Activated effector memory CD4-positive, alpha-beta T cell treated with anti-CD3 and anti-CD28 coated beads, Interleukin-2, amount 50 U/mL, for 16 hours (primary cell): Measurements from ENCODE around the gene DLG3.

Experiments used
- DNase-seq: peaks from one replicate; pipeline ENCODE4 v3.0.0-alpha.2; 2020

DLG3 gene

DNA sequence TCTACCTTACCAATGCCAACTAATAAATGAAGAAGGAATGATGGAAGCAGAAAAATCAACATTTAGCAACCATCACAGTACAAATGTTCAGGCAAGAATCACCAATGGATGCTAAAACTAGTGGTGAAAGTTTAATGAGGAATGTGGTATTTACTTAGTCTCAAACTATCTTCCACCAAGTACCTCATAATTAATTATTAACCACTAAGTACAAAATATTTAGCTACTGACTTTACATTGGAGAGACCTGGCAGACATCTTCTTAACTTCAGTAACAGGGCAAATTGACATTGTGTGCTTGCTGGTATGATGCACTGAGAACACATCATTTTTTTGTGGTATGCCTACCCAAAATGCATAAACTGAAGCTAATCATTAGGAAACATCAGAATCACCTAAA, 82.4 kb downstream of the DLG3 start:
- no peak for DNase-seq

- DNase-seq: no peak
Measured at GRCh38 chrX:70527610-70528345, 83.1 kb downstream of the DLG3 start.

DNA sequence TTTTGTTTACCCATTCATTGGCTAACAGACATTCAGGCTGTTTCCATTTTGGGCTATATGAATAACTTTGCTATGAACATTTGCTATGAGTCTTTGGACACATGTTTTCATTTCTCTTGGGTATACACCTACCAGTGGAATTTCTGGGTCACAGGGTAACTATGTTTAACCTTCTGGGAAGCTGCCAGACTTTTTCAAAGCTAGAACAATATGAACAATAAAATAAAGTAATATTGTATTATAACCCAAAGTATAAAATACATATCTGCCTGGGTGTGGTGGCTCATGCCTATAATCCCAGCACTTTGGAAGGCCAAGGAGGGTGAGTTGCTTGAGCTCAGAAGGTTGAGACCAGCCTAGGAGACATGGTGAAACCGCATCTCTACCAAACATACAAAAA, 90.6 kb downstream of the DLG3 start:
- no peak for DNase-seq

- no peak for DNase-seq
Measured at GRCh38 chrX:70549429-70549828, 104.8 kb downstream of the DLG3 start.

- DNase-seq: no peak
Measured at GRCh38 chrX:70552130-70552704, 107.6 kb downstream of the DLG3 start.

GRCh38 chrX:70553516-70553915, 108.9 kb downstream of the DLG3 start:
- DNase-seq: no peak

- DNase-seq: no peak
Measured at GRCh38 chrX:70554081-70554480, 109.4 kb downstream of the DLG3 start.

DNA sequence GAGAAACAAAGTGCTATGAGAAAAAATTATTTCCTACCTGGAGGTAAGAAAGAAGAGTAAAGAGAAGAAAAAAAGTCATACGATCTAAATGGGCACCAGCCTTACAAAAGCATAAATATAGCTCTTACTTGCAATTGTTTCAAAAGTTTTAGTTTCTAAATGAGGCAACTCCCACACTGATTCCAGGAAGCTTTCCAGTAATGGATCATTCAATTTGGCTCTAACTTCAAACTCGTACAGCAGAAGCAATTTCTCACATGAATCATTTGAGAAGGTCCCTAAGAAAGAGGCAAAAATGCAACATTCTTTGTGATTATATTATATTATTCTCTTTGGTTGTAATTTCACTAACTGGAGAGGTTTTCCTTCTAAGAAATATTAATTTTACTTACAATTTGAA, 109.9 kb downstream of the DLG3 start:
- no peak for DNase-seq

DNA sequence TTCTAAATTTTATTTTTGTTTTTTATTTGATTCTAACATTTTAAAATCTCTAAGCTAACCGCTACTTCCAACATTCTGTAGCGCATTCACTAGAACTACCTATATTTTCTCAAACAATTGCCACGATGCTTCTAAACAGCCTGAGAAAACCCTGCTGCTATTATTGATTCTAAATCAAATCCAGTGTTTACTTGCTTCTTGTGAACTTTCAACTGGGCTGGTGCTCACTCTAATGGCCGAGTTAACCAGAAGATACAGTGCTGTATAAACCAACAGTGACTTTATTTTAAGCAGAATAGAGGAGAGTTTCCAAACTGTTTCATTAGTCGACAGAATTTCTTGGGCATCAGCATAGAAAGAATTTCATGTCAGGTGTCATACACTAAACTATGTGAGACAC, 110.3 kb downstream of the DLG3 start:
- no peak for DNase-seq
